HepG2 (cell line): Measurements from ENCODE around the gene MAPK6. TPM values are rescaled to one million over a fixed set of nuclear protein-coding genes. Genes with fewer than 3 reads are reported as not detected.

Experiments
- ATF1 ChIP-seq: IDR thresholded peaks from 2 replicates; pipeline ENCODE4 v1.6.1; 2016; ENCODE audit warnings: mild to moderate bottlenecking, control low read depth
- CEBPB ChIP-seq: IDR thresholded peaks from 2 replicates; pipeline ENCODE4 v1.6.1; 2011; ENCODE audit warnings: low read depth, low read length, improper control_type of control experiment, borderline replicate concordance
- DBP ChIP-seq: sonication (generic); formaldehyde crosslinking; IDR thresholded peaks from 2 replicates; pipeline ENCODE4 v1.4.0; 2020; ENCODE audit warnings: missing genetic modification reagents; ENCODE audit errors: not compliant biosample characterization
- FUBP1 ChIP-seq: sonication (generic); formaldehyde crosslinking; IDR thresholded peaks from 2 replicates; pipeline ENCODE4 v1.5.1; 2020; ENCODE audit warnings: missing genetic modification reagents, mild to moderate bottlenecking, borderline replicate concordance
- GFI1 ChIP-seq: sonication (generic); formaldehyde crosslinking; IDR thresholded peaks from 2 replicates; pipeline ENCODE4 v1.5.0; 2020; ENCODE audit warnings: missing genetic modification reagents, mild to moderate bottlenecking, borderline replicate concordance
- HOMEZ ChIP-seq: IDR thresholded peaks from 2 replicates; pipeline ENCODE4 v1.6.1; 2016; ENCODE audit warnings: low read depth
- JUN ChIP-seq: sonication (generic); formaldehyde crosslinking; IDR thresholded peaks from 2 replicates; pipeline ENCODE4 v1.4.0; 2020; ENCODE audit warnings: mild to moderate bottlenecking, missing genetic modification reagents
- KLF6 ChIP-seq: IDR thresholded peaks from 2 replicates; pipeline ENCODE4 v1.8.0; 2016; ENCODE audit warnings: missing biosample characterization, missing genetic modification reagents
- KLF9 ChIP-seq: IDR thresholded peaks from 2 replicates; pipeline ENCODE4 v1.6.1; 2016; ENCODE audit warnings: low read depth
- MIER3 ChIP-seq: IDR thresholded peaks from 2 replicates; pipeline ENCODE4 v1.6.1; 2016; ENCODE audit warnings: missing compliant biosample characterization, borderline replicate concordance
- MNT ChIP-seq: fragments of 450-650 bp; IDR thresholded peaks from 2 replicates; pipeline ENCODE4 v1.6.1; 2016
- MYC ChIP-seq: sonication (generic); formaldehyde crosslinking; IDR thresholded peaks from 2 replicates; pipeline ENCODE4 v1.9.0; 2021; ENCODE audit warnings: missing genetic modification reagents, borderline replicate concordance
- PAX8 ChIP-seq: sonication (generic); formaldehyde crosslinking; IDR thresholded peaks from 2 replicates; pipeline ENCODE4 v1.8.0; 2022; ENCODE audit warnings: mild to moderate bottlenecking, missing genetic modification reagents, borderline replicate concordance
- TBP ChIP-seq: sonication (generic); formaldehyde crosslinking; IDR thresholded peaks from 2 replicates; pipeline ENCODE4 v1.5.0; 2020; ENCODE audit warnings: missing genetic modification reagents
- TIGD3 ChIP-seq: sonication (generic); formaldehyde crosslinking; IDR thresholded peaks from 2 replicates; pipeline ENCODE4 v1.5.1; 2020; ENCODE audit warnings: mild to moderate bottlenecking, missing genetic modification reagents, borderline replicate concordance
- ZBTB43 ChIP-seq: sonication (generic); formaldehyde crosslinking; conservative IDR thresholded peaks from 2 replicates; pipeline ENCODE4 v1.4.0; 2020; ENCODE audit warnings: missing genetic modification reagents
- ZFP36L2 ChIP-seq: sonication (generic); formaldehyde crosslinking; IDR thresholded peaks from 2 replicates; pipeline ENCODE4 v1.4.0; 2020; ENCODE audit warnings: missing genetic modification reagents
- ZNF17 ChIP-seq: sonication (generic); formaldehyde crosslinking; IDR thresholded peaks from 2 replicates; pipeline ENCODE4 v1.5.0; 2020; ENCODE audit warnings: mild to moderate bottlenecking, missing genetic modification reagents
- ZNF343 ChIP-seq: sonication (generic); formaldehyde crosslinking; IDR thresholded peaks from 2 replicates; pipeline ENCODE4 v1.4.0; 2020; ENCODE audit warnings: mild to moderate bottlenecking, missing genetic modification reagents
- ZNF460 ChIP-seq: sonication (generic); formaldehyde crosslinking; IDR thresholded peaks from 2 replicates; pipeline ENCODE4 v1.5.1; 2020; ENCODE audit warnings: missing genetic modification reagents, mild to moderate bottlenecking, borderline replicate concordance
- ZNF629 ChIP-seq: sonication (generic); formaldehyde crosslinking; conservative IDR thresholded peaks from 2 replicates; pipeline ENCODE4 v1.5.0; 2020; ENCODE audit warnings: missing genetic modification reagents
- ZNF777 ChIP-seq: sonication (generic); formaldehyde crosslinking; IDR thresholded peaks from 2 replicates; pipeline ENCODE4 v1.4.0; 2020; ENCODE audit warnings: missing genetic modification reagents
- polyA plus RNA-seq, 8 experiments: library from polyadenylated mRNA; depleted of rRNA in 3 of 8; stranded (reverse) in 7 of 8; unstranded in 1 of 8; fragments of >200 nt; fragmentation: Illumina TruSeq in 4 of 8; extraction: Trizol in 4 of 8; gene quantifications; 2 replicates each; pipeline versions ENCODE4 v1.2.1 to v1.2.3, GENCODE V29; 2011 to 2016; ENCODE audit warnings: low read depth in 4 of 8, missing spikeins in 1 of 8, mixed read lengths in 1 of 8; ENCODE audit not compliant: insufficient read depth in 1 of 8
- total RNA-seq, 5 experiments: library from RNA; depleted of rRNA; stranded (reverse); fragments of >200 nt; fragmentation: Illumina TruSeq; extraction: Trizol; gene quantifications; 2 replicates each; pipeline ENCODE4 v1.2.3, GENCODE V29; 2016; ENCODE audit warnings: low read depth in 1 of 5

MAPK6 gene
- total and polyA plus RNA-seq, 2 of the 13 experiments (the other 11 are each of a cell fraction or from before 2014, with no cell fraction given): 89.5 to 99.7 TPM

- TF ChIP-seq ATF1 (CRISPR knock-in tag) (no peak), MNT (no peak), HOMEZ (CRISPR knock-in tag) (no peak; the same call in 1 of the 2 replicates), DBP (no peak), MYC (CRISPR knock-in tag) (no peak), ZNF777 (no peak), CEBPB (peak; percentile 48), KLF9 (peak; percentile 48; the same call in 1 of the 2 replicates), FUBP1 (CRISPR knock-in tag) (no peak), ZNF460 (CRISPR knock-in tag) (no peak), TBP (CRISPR knock-in tag) (no peak), ZNF343 (CRISPR knock-in tag) (no peak), ZNF629 (CRISPR knock-in tag) (no peak), PAX8 (CRISPR knock-in tag) (no peak), KLF6 (CRISPR knock-in tag) (no peak), TIGD3 (CRISPR knock-in tag) (no peak), GFI1 (CRISPR knock-in tag) (peak; percentile 63), ZFP36L2 (CRISPR knock-in tag) (no peak), ZBTB43 (CRISPR knock-in tag) (peak; percentile 24; the same call in 1 of the 2 replicates), ZNF17 (CRISPR knock-in tag) (no peak), MIER3 (CRISPR knock-in tag) (peak; percentile 23; the same call in 1 of the 2 replicates), JUN (CRISPR knock-in tag) (no peak)
These were observed 48.7 kb upstream of the MAPK6 start (continued) for GRCh38 chr15:51970132-51970817.
